ENCODE data around the gene DPP7.

The DPP7 gene

DNA sequence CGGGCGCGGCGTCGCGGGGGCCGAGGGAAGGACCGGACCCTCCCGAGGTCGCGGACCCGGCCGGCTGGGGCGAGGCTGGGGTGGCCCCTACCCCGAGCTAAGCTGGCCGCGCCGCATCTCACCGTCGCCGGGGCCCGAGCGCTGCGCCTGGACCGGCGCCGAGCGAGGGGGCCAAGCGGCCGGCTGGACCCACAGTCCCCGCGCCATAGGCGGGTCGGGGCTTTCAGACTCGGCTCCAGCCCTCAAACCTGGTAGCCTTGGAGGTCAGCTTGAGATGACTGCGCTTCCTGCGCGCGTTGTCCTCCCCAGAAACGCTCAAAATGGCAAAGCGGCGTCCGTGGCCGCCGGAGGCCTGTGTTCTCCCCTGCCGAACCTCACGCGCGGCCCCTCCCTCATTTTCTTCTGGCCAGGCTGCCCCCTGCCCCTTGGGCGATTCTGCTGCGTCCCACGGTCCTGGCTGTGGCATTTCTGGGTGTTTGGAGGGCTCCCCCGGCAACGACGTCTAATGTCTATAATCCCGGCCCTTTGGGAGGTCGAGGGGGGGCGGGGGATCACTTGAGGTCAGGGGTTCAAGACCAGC, 15.7 kb upstream of the DPP7 start:
- TF ChIP-seq EGR1 (IDR thresholded peaks at IDR 0.05): no peak
- no peak for TF ChIP-seq TAF1 (IDR thresholded peaks at IDR 0.05; ENCODE audit: low read depth)
- no peak for TF ChIP-seq NFIC (IDR thresholded peaks at IDR 0.05)
- TF ChIP-seq EP300 (IDR thresholded peaks at IDR 0.05; ENCODE audit: borderline replicate concordance): no peak
- no peak for TF ChIP-seq RAD21 (IDR thresholded peaks at IDR 0.05; ENCODE audit: low read depth)
- TF ChIP-seq, protein P1, sequence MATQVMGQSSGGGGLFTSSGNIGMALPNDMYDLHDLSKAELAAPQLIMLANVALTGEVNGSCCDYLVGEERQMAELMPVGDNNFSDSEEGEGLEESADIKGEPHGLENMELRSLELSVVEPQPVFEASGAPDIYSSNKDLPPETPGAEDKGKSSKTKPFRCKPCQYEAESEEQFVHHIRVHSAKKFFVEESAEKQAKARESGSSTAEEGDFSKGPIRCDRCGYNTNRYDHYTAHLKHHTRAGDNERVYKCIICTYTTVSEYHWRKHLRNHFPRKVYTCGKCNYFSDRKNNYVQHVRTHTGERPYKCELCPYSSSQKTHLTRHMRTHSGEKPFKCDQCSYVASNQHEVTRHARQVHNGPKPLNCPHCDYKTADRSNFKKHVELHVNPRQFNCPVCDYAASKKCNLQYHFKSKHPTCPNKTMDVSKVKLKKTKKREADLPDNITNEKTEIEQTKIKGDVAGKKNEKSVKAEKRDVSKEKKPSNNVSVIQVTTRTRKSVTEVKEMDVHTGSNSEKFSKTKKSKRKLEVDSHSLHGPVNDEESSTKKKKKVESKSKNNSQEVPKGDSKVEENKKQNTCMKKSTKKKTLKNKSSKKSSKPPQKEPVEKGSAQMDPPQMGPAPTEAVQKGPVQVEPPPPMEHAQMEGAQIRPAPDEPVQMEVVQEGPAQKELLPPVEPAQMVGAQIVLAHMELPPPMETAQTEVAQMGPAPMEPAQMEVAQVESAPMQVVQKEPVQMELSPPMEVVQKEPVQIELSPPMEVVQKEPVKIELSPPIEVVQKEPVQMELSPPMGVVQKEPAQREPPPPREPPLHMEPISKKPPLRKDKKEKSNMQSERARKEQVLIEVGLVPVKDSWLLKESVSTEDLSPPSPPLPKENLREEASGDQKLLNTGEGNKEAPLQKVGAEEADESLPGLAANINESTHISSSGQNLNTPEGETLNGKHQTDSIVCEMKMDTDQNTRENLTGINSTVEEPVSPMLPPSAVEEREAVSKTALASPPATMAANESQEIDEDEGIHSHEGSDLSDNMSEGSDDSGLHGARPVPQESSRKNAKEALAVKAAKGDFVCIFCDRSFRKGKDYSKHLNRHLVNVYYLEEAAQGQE (IDR thresholded peaks at IDR 0.05; ENCODE audit: low read depth): no peak
- TF ChIP-seq, protein P2, sequence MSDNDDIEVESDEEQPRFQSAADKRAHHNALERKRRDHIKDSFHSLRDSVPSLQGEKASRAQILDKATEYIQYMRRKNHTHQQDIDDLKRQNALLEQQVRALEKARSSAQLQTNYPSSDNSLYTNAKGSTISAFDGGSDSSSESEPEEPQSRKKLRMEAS (IDR thresholded peaks at IDR 0.05): no peak
- TF ChIP-seq TEAD4 (IDR thresholded peaks at IDR 0.05): no peak
- TF ChIP-seq CEBPB (IDR thresholded peaks at IDR 0.05): no peak

DNA sequence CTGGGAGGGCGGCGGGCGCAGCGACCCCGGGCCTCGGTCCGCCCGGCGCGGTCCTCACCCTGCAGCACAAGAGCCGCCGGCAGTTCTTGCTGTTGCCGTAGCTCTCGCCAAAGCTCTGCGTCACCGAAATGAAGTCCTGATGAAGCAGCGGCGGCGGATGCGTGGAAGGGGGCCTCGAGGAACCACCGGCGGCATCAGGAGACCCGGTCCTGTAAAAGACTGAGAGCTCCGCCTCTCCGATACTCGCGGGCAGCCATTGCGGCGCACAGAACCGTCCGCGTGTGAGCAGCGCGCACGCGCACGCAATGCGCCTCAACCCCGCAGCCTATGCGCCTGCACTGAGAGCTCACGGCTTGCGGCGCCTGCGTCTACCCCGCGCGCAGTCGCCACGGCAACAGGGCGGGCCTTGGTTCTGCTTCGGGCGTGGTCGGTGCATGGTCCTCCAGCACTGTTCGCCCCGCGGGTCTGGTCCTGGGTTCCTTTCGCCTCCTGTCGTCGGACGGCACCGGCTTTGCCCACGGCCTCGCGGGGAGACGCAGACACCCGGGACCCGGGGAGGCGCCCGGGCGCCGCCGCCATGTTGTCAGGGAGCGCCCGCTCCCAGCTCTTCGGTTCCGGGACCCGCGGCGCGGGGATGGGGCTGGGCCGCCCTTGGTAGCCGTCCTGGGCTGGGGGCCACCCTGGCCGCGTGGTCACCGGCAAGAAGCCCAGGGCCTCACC, 15.1 kb upstream of the DPP7 start:
- TF ChIP-seq ZBTB7A (IDR thresholded peaks at IDR 0.05; ENCODE audit: low read depth) (no peak; the same call in 1 of the 2 replicates), EGR1 (IDR thresholded peaks at IDR 0.05) (0 out of 2 replicates have a peak, but pooled peaks have one; percentile 35), TEAD4 (IDR thresholded peaks at IDR 0.05) (peak; percentile 17; the same call in 1 of the 2 replicates), YY1 (IDR thresholded peaks at IDR 0.05; ENCODE audit: low read depth) (peak; percentile 92), NFIC (IDR thresholded peaks at IDR 0.05) (no peak), TAF1 (IDR thresholded peaks at IDR 0.05; ENCODE audit: low read depth) (peak; percentile 96), FOXM1 (IDR thresholded peaks at IDR 0.05; ENCODE audit: borderline replicate concordance, low read depth) (no peak), CREB1 (IDR thresholded peaks at IDR 0.05; ENCODE audit: low read depth) (no peak), CEBPB (IDR thresholded peaks at IDR 0.05) (no peak), TCF12 (IDR thresholded peaks at IDR 0.05; ENCODE audit: low read depth) (no peak; the same call in 1 of the 2 replicates), EP300 (IDR thresholded peaks at IDR 0.05; ENCODE audit: borderline replicate concordance) (no peak), RAD21 (IDR thresholded peaks at IDR 0.05; ENCODE audit: low read depth) (no peak)
- TF ChIP-seq, protein P1 (IDR thresholded peaks at IDR 0.05; ENCODE audit: low read depth): no peak; the same call in 1 of the 2 replicates
- TF ChIP-seq, protein P3, sequence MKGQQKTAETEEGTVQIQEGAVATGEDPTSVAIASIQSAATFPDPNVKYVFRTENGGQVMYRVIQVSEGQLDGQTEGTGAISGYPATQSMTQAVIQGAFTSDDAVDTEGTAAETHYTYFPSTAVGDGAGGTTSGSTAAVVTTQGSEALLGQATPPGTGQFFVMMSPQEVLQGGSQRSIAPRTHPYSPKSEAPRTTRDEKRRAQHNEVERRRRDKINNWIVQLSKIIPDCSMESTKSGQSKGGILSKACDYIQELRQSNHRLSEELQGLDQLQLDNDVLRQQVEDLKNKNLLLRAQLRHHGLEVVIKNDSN (IDR thresholded peaks at IDR 0.05): no peak; the same call in 1 of the 2 replicates
- TF ChIP-seq, protein P2 (IDR thresholded peaks at IDR 0.05): peak; percentile 86

DNA sequence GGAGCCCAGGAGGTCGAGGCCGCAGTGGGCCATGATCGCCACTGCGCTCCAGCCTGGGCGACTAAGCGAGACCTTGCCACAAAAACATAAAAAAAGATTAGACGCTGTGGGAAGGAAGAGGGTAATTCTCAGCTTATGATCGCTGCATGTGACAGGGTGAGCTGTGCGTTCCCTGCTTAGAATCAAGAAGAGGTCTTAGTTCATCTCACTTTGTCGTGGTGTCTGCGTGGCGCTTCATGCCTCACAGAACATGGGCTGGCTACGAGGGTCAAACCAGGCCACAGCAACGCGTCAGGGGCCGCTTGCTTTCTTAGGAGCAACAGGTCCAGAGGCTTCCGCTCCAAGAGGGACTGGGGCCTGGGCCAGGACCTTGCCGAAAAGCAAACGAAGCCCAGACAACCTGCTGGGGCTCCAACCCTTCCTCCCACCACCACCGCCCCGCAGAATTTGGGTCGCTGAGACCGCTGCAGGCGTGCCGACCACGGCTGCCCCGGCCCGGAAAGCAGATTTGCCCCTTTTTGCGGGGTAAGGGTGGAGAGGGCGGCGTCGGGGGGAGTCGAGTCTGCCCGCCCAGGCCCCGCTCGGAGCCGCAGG, 14.4 kb upstream of the DPP7 start:
- TF ChIP-seq TAF1 (IDR thresholded peaks at IDR 0.05; ENCODE audit: low read depth) (no peak), CREB1 (IDR thresholded peaks at IDR 0.05; ENCODE audit: low read depth) (no peak), EP300 (IDR thresholded peaks at IDR 0.05; ENCODE audit: borderline replicate concordance) (no peak), EGR1 (IDR thresholded peaks at IDR 0.05) (no peak), NFIC (IDR thresholded peaks at IDR 0.05) (no peak), TEAD4 (IDR thresholded peaks at IDR 0.05) (no peak), CEBPB (IDR thresholded peaks at IDR 0.05) (no peak), YY1 (IDR thresholded peaks at IDR 0.05; ENCODE audit: low read depth) (no peak), ZBTB7A (IDR thresholded peaks at IDR 0.05; ENCODE audit: low read depth) (no peak), RAD21 (IDR thresholded peaks at IDR 0.05; ENCODE audit: low read depth) (no peak), FOXM1 (IDR thresholded peaks at IDR 0.05; ENCODE audit: borderline replicate concordance, low read depth) (no peak), TCF12 (IDR thresholded peaks at IDR 0.05; ENCODE audit: low read depth) (no peak)
- TF ChIP-seq, protein P1 (IDR thresholded peaks at IDR 0.05; ENCODE audit: low read depth): no peak
- TF ChIP-seq, protein P2 (IDR thresholded peaks at IDR 0.05): no peak
- TF ChIP-seq, protein P3 (IDR thresholded peaks at IDR 0.05): no peak
